Astrocyte (in vitro differentiated cells and primary cell): Measurements from ENCODE around the gene CAMK2G. TPM values are rescaled to one million over a fixed set of nuclear protein-coding genes. Genes with fewer than 3 reads are reported as not detected.

Experiments used
- DNase-seq: peaks from one replicate; pipeline ENCODE4 v3.0.0-alpha.2; 2010; ENCODE audit warnings: low read depth
- FAIRE-seq: peaks from 2 replicates; lab custom pipeline; 2011; peaks lifted over from hg19 to GRCh38; lab: Jason Lieb, UNC
- H2AFZ ChIP-seq: 2 replicates; pipeline ENCODE4 v1.6.0; 2012; ENCODE audit warnings: low read depth, low read length, inconsistent platforms
- H3K27ac ChIP-seq: 2 replicates; pipeline ENCODE4 v1.5.1; 2011; ENCODE audit warnings: low read depth, low read length, inconsistent platforms
- H3K27me3 ChIP-seq: 2 replicates; pipeline ENCODE4 v1.6.0; 2011; ENCODE audit warnings: low read length, inconsistent platforms; ENCODE audit not compliant: insufficient read depth
- H3K36me3 ChIP-seq: 2 replicates; pipeline ENCODE4 v1.5.1; 2011; ENCODE audit warnings: low read length, inconsistent platforms; ENCODE audit not compliant: insufficient read depth
- H3K4me1 ChIP-seq: 2 replicates; pipeline ENCODE4 v1.5.1; 2011; ENCODE audit warnings: low read length, inconsistent platforms; ENCODE audit not compliant: insufficient read depth
- H3K4me2 ChIP-seq: 2 replicates; pipeline ENCODE4 v1.6.0; 2012; ENCODE audit warnings: low read length, inconsistent platforms
- H3K4me3 ChIP-seq: 2 replicates; pipeline ENCODE4 v1.5.1; 2011; ENCODE audit warnings: low read depth, mild to moderate bottlenecking, low read length, inconsistent platforms; ENCODE audit not compliant: insufficient read depth
- H3K79me2 ChIP-seq: 2 replicates; pipeline ENCODE4 v1.6.0; 2012; ENCODE audit warnings: mild to moderate bottlenecking, low read length, inconsistent platforms; ENCODE audit not compliant: insufficient read depth
- H3K9ac ChIP-seq: 2 replicates; pipeline ENCODE4 v1.6.0; 2012; ENCODE audit warnings: mild to moderate bottlenecking, low read length, inconsistent platforms
- H3K9me3 ChIP-seq: 2 replicates; pipeline ENCODE4 v1.5.1; 2012; ENCODE audit warnings: low read depth, mild to moderate bottlenecking, low read length, inconsistent platforms; ENCODE audit not compliant: insufficient read depth
- H4K20me1 ChIP-seq: 2 replicates; pipeline ENCODE4 v1.6.0; 2012; ENCODE audit warnings: low read length, inconsistent platforms; ENCODE audit not compliant: insufficient read depth
- H3K27ac Mint-ChIP-seq: one replicate; pipeline ENCODE4 v1.8.0; 2021; ENCODE audit warnings: mild to moderate bottlenecking, mixed read lengths; ENCODE audit not compliant: unreplicated experiment
- H3K27me3 Mint-ChIP-seq: one replicate; pipeline ENCODE4 v1.8.0; 2021; ENCODE audit warnings: low read depth, mixed read lengths; ENCODE audit not compliant: unreplicated experiment
- H3K36me3 Mint-ChIP-seq: one replicate; pipeline ENCODE4 v1.8.0; 2021; ENCODE audit warnings: low read depth, mixed read lengths; ENCODE audit not compliant: unreplicated experiment
- H3K4me1 Mint-ChIP-seq: one replicate; pipeline ENCODE4 v1.8.0; 2021; ENCODE audit warnings: low read depth, mixed read lengths; ENCODE audit not compliant: unreplicated experiment
- H3K4me3 Mint-ChIP-seq: one replicate; pipeline ENCODE4 v1.8.0; 2021; ENCODE audit warnings: mild to moderate bottlenecking, moderate library complexity, mixed read lengths; ENCODE audit not compliant: unreplicated experiment
- H3K9me3 Mint-ChIP-seq: one replicate; pipeline ENCODE4 v1.8.0; 2021; ENCODE audit warnings: mild to moderate bottlenecking, mixed read lengths; ENCODE audit not compliant: unreplicated experiment
- CTCF ChIP-seq: IDR thresholded peaks from 2 replicates; pipeline ENCODE4 v1.5.1; 2011; ENCODE audit warnings: low read depth, mild to moderate bottlenecking, inconsistent platforms, low read length, moderate library complexity; ENCODE audit not compliant: insufficient read depth
- EZH2 ChIP-seq: IDR thresholded peaks from 2 replicates; pipeline ENCODE4 v1.6.1; 2012; ENCODE audit warnings: mild to moderate bottlenecking, low read length, inconsistent platforms; ENCODE audit not compliant: insufficient read depth
- total RNA-seq: library from RNA; stranded (reverse); gene quantifications from 2 replicates; pipeline ENCODE4 v1.2.1, GENCODE V29; 2021

CAMK2G gene
- total RNA-seq, 1 donor from 2014 or later = 19.8 TPM

- Histone ChIP-seq H3K9ac (peak overlapping the region; percentile 31), H3K27ac (no peak overlapping the region), H3K4me3 (no peak overlapping the region), H3K79me2 (peaks cover 38% of the 10 kb centered on the region), H4K20me1 (peaks cover 56% of the 10 kb centered on the region), H3K4me1 (peaks cover 32% of the 10 kb centered on the region), H3K27me3 (no peaks in the 10 kb centered on the region), H2AFZ (no peak overlapping the region), H3K36me3 (peaks cover 26% of the 10 kb centered on the region), H3K4me2 (peak overlapping the region; percentile 95), H3K9me3 (peaks cover 3% of the 10 kb centered on the region)
- DNase-seq = no peak
- FAIRE-seq = no peak
- no peak for TF ChIP-seq CTCF
- Mint-ChIP-seq H3K36me3 (peaks cover 39% of the 10 kb centered on the region), H3K27me3 (no peaks in the 10 kb centered on the region), H3K4me3 (peak overlapping the region; percentile 25), H3K27ac (no peak overlapping the region), H3K4me1 (peaks cover 11% of the 10 kb centered on the region), H3K9me3 (peaks cover 17% of the 10 kb centered on the region)
Measured at GRCh38 chr10:73915206-73915851, 41.0 kb upstream of the CAMK2G start.

- Histone ChIP-seq H4K20me1 (peaks cover 56% of the 10 kb centered on the region), H3K4me3 (peak overlapping the region; percentile 20), H3K36me3 (peaks cover 26% of the 10 kb centered on the region), H2AFZ (no peak overlapping the region), H3K4me2 (peak overlapping the region; percentile 95), H3K27ac (no peak overlapping the region), H3K9me3 (peaks cover 3% of the 10 kb centered on the region), H3K79me2 (peaks cover 43% of the 10 kb centered on the region), H3K9ac (no peak overlapping the region), H3K4me1 (peaks cover 44% of the 10 kb centered on the region), H3K27me3 (no peaks in the 10 kb centered on the region)
- no peaks in the 10 kb centered on the region for H3K27me3 Mint-ChIP-seq
- peaks cover 39% of the 10 kb centered on the region for H3K36me3 Mint-ChIP-seq
- no peak for DNase-seq
- H3K27ac Mint-ChIP-seq = no peak overlapping the region
- H3K4me1 Mint-ChIP-seq = peaks cover 16% of the 10 kb centered on the region
- FAIRE-seq = no peak
- H3K4me3 Mint-ChIP-seq = peak overlapping the region; percentile 31
- TF ChIP-seq EZH2 (no peak), CTCF (no peak)
- peaks cover 14% of the 10 kb centered on the region for H3K9me3 Mint-ChIP-seq
Measured at GRCh38 chr10:73914036-73914435, 39.7 kb upstream of the CAMK2G start.

- FAIRE-seq (no peak), DNase-seq (no peak)
- peak overlapping the region; percentile 95 for H3K4me2 ChIP-seq
- no peaks in the 10 kb centered on the region for H3K27me3 ChIP-seq
- peaks cover 43% of the 10 kb centered on the region for H3K79me2 ChIP-seq
- peaks cover 9% of the 10 kb centered on the region for H3K9me3 Mint-ChIP-seq
- TF ChIP-seq EZH2 (no peak), CTCF (no peak)
- H3K36me3 Mint-ChIP-seq = peaks cover 31% of the 10 kb centered on the region
- H4K20me1 ChIP-seq = peaks cover 50% of the 10 kb centered on the region
- peak overlapping the region; percentile 96 for H3K4me3 Mint-ChIP-seq
- no peaks in the 10 kb centered on the region for H3K27me3 Mint-ChIP-seq
- peaks cover 36% of the 10 kb centered on the region for H3K4me1 Mint-ChIP-seq
- H3K9me3 ChIP-seq = no peaks in the 10 kb centered on the region
- H3K4me1 ChIP-seq = peaks cover 66% of the 10 kb centered on the region
- H3K27ac Mint-ChIP-seq = peak overlapping the region; percentile 81
- H2AFZ ChIP-seq = peak overlapping the region; percentile 73
- peak overlapping the region; percentile 43 for H3K27ac ChIP-seq
- H3K4me3 ChIP-seq = peak overlapping the region; percentile 76
- H3K36me3 ChIP-seq = peaks cover 20% of the 10 kb centered on the region
- H3K9ac ChIP-seq = peak overlapping the region; percentile 79
Measured at GRCh38 chr10:73911553-73912004, 37.2 kb upstream of the CAMK2G start.
